Keratinocyte (primary cell): Measurements from ENCODE around the gene MRTFB. TPM values are rescaled to one million over a fixed set of nuclear protein-coding genes. Genes with fewer than 3 reads are reported as not detected.

Experiments used
- DNase-seq: peaks from one replicate; pipeline ENCODE4 v3.0.0-alpha.2; 2011; ENCODE audit warnings: low read depth, missing footprints, low spot score
- FAIRE-seq: peaks from 2 replicates; lab custom pipeline; 2011; peaks lifted over from hg19 to GRCh38; lab: Jason Lieb, UNC
- H2AFZ ChIP-seq: 2 replicates; pipeline ENCODE4 v1.6.0; 2012; ENCODE audit warnings: low read length, control low read depth, inconsistent platforms; ENCODE audit not compliant: control insufficient read depth
- H3K27ac ChIP-seq: 2 replicates; pipeline ENCODE4 v1.5.1; 2011; ENCODE audit warnings: low read length; ENCODE audit not compliant: control insufficient read depth, insufficient read depth
- H3K27me3 ChIP-seq: 3 replicates; pipeline ENCODE4 v1.6.0; 2011; ENCODE audit warnings: low read length; ENCODE audit not compliant: control insufficient read depth, insufficient read depth; ENCODE audit errors: extremely low read depth
- H3K36me3 ChIP-seq, 2 experiments: 2 replicates in 1 of 2; 3 replicates in 1 of 2; pipeline ENCODE4 v1.5.1; 2011; ENCODE audit warnings: low read length in 2 of 2, mild to moderate bottlenecking in 1 of 2; ENCODE audit not compliant: control insufficient read depth in 2 of 2, insufficient read depth in 2 of 2; ENCODE audit errors: extremely low read depth in 1 of 2
- H3K4me1 ChIP-seq: 3 replicates; pipeline ENCODE4 v1.5.1; 2011; ENCODE audit warnings: low read length; ENCODE audit not compliant: control insufficient read depth, insufficient read depth; ENCODE audit errors: extremely low read depth
- H3K4me2 ChIP-seq: 3 replicates; pipeline ENCODE4 v1.6.0; 2011; ENCODE audit warnings: low read depth, low read length; ENCODE audit not compliant: control insufficient read depth, insufficient read depth; ENCODE audit errors: extremely low read depth
- H3K4me3 ChIP-seq, 3 experiments: fragments of 200-600 bp in 1 of 3; sonication (generic) in 1 of 3; 2 replicates in 2 of 3; 3 replicates in 1 of 3; pipeline ENCODE4 v1.5.1; 2011 to 2016; ENCODE audit warnings: low read length in 3 of 3, mild to moderate bottlenecking in 3 of 3, control low read depth in 2 of 3, inconsistent platforms in 1 of 3, low read depth in 1 of 3, mixed read lengths in 1 of 3, mixed run types in 1 of 3, moderate library complexity in 1 of 3; ENCODE audit not compliant: control insufficient read depth in 2 of 3, insufficient read depth in 2 of 3; ENCODE audit errors: extremely low read depth in 1 of 3
- H3K79me2 ChIP-seq: 2 replicates; pipeline ENCODE4 v1.6.0; 2012; ENCODE audit warnings: low read length; ENCODE audit not compliant: control insufficient read depth, insufficient read depth
- H3K9ac ChIP-seq: 3 replicates; pipeline ENCODE4 v1.6.0; 2011; ENCODE audit warnings: low read length; ENCODE audit not compliant: control insufficient read depth, insufficient read depth; ENCODE audit errors: extremely low read depth
- H3K9me1 ChIP-seq: 3 replicates; pipeline ENCODE4 v1.6.0; 2011; ENCODE audit warnings: low read length; ENCODE audit not compliant: control insufficient read depth, insufficient read depth; ENCODE audit errors: extremely low read depth
- H3K9me3 ChIP-seq: 2 replicates; pipeline ENCODE4 v1.5.1; 2012; ENCODE audit warnings: low read depth, low read length; ENCODE audit not compliant: control insufficient read depth
- H4K20me1 ChIP-seq: 3 replicates; pipeline ENCODE4 v1.6.0; 2011; ENCODE audit warnings: low read length; ENCODE audit not compliant: control insufficient read depth, insufficient read depth; ENCODE audit errors: extremely low read depth
- EZH2 ChIP-seq: IDR thresholded peaks from one replicate; pipeline ENCODE4 v1.6.1; 2012; ENCODE audit warnings: inconsistent platforms, mild to moderate bottlenecking, low read length, moderate library complexity
- dilution Hi-C: fragments of 300-500 bp; cut with MboI; formaldehyde crosslinking; loops from one replicate; pipeline ENCODE4 v1.7.0; 2020; ENCODE audit warnings: low sequenced_read_pairs; ENCODE audit not compliant: extremely low pct_ligation_motif_present
- polyA plus RNA-seq, 5 experiments: library from polyadenylated mRNA; depleted of rRNA in 3 of 5; stranded (reverse) in 3 of 5; stranded (forward) in 1 of 5; unstranded in 1 of 5; fragments of >200 nt; gene quantifications; 1 replicate in 1 of 5; 2 replicates in 3 of 5; 3 replicates in 1 of 5; pipeline versions ENCODE4 v1.2.1 to v1.2.3, GENCODE V29; 2011 to 2012; ENCODE audit warnings: missing spikeins in 2 of 5, low read depth in 1 of 5, low replicate concordance in 1 of 5
- TF ChIP-seq, protein P1 (sequence below), 3 experiments: IDR thresholded peaks in 1 of 3; conservative IDR thresholded peaks in 1 of 3; optimal IDR thresholded peaks in 1 of 3; 2 replicates in 2 of 3; 3 replicates in 1 of 3; pipeline versions ENCODE3 to v1.5.1; 2011; ENCODE audit warnings: low read length in 3 of 3, mild to moderate bottlenecking in 3 of 3, moderate library complexity in 2 of 3, control low read depth in 1 of 3, inconsistent platforms in 1 of 3; ENCODE audit not compliant: insufficient read depth in 2 of 3; ENCODE audit errors: extremely low read depth in 1 of 3

Gene MRTFB
- polyA plus RNA-seq, 1 donor (not counting 4 experiments of a cell fraction or from before 2014, with no cell fraction given) = 12.1 TPM

GRCh38 chr16:14050291-14051027, 20.7 kb upstream of the MRTFB start:
- Histone ChIP-seq H3K4me1 (peaks cover 8% of the 10 kb centered on the region), H3K9me3 (no peaks in the 10 kb centered on the region), H2AFZ (peak overlapping the region; percentile 4), H3K27me3 (no peaks in the 10 kb centered on the region), H3K36me3 (no peaks in the 10 kb centered on the region), H3K9ac (no peak overlapping the region), H4K20me1 (no peaks in the 10 kb centered on the region), H3K4me2 (peak overlapping the region; percentile 34), H3K9me1 (no peaks in the 10 kb centered on the region), H3K4me3 (no peak overlapping the region), H3K79me2 (no peaks in the 10 kb centered on the region), H3K27ac (no peak overlapping the region)
- DNase-seq (no peak), FAIRE-seq (no peak)
- dilution Hi-C loops = no loop called here
- TF ChIP-seq EZH2 = no peak
- TF ChIP-seq, protein P1, sequence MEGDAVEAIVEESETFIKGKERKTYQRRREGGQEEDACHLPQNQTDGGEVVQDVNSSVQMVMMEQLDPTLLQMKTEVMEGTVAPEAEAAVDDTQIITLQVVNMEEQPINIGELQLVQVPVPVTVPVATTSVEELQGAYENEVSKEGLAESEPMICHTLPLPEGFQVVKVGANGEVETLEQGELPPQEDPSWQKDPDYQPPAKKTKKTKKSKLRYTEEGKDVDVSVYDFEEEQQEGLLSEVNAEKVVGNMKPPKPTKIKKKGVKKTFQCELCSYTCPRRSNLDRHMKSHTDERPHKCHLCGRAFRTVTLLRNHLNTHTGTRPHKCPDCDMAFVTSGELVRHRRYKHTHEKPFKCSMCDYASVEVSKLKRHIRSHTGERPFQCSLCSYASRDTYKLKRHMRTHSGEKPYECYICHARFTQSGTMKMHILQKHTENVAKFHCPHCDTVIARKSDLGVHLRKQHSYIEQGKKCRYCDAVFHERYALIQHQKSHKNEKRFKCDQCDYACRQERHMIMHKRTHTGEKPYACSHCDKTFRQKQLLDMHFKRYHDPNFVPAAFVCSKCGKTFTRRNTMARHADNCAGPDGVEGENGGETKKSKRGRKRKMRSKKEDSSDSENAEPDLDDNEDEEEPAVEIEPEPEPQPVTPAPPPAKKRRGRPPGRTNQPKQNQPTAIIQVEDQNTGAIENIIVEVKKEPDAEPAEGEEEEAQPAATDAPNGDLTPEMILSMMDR (optimal IDR thresholded peaks at IDR 0.05 in 1 of 3, IDR thresholded peaks at IDR 0.05 in 1 of 3, conservative IDR thresholded peaks at IDR 0.05 in 1 of 3; ENCODE audit: extremely low read depth in 1 of 3, insufficient read depth in 2 of 3, low read length in 3 of 3) = no peak

- Histone ChIP-seq H3K36me3 (no peaks in the 10 kb centered on the region), H3K9me1 (no peaks in the 10 kb centered on the region), H4K20me1 (no peaks in the 10 kb centered on the region), H2AFZ (peak overlapping the region; percentile 4), H3K9ac (no peak overlapping the region), H3K79me2 (no peaks in the 10 kb centered on the region), H3K9me3 (no peaks in the 10 kb centered on the region), H3K27ac (no peak overlapping the region), H3K27me3 (no peaks in the 10 kb centered on the region), H3K4me2 (no peak overlapping the region), H3K4me1 (peaks cover 8% of the 10 kb centered on the region), H3K4me3 (no peak overlapping the region)
- FAIRE-seq = no peak
- no peak for TF ChIP-seq EZH2
- DNase-seq = no peak
- dilution Hi-C loops = no loop called here
Observed at GRCh38 chr16:14051103-14051729, 19.9 kb upstream of the MRTFB start.
